COLO668 (cell line): ENCODE measurements around the gene ACP4.
"Not testable (repeated sequence)": the region's sequence is repeated elsewhere in the genome, so short reads cannot be mapped to it uniquely, and the experiment has no call there.

Experiments used
- DNase-seq: peaks from one replicate; lab custom pipeline; 2025; ENCODE audit not compliant: unreplicated experiment; lab: John Stamatoyannopoulos, UW

ACP4 gene, protein sequence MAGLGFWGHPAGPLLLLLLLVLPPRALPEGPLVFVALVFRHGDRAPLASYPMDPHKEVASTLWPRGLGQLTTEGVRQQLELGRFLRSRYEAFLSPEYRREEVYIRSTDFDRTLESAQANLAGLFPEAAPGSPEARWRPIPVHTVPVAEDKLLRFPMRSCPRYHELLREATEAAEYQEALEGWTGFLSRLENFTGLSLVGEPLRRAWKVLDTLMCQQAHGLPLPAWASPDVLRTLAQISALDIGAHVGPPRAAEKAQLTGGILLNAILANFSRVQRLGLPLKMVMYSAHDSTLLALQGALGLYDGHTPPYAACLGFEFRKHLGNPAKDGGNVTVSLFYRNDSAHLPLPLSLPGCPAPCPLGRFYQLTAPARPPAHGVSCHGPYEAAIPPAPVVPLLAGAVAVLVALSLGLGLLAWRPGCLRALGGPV

DNA sequence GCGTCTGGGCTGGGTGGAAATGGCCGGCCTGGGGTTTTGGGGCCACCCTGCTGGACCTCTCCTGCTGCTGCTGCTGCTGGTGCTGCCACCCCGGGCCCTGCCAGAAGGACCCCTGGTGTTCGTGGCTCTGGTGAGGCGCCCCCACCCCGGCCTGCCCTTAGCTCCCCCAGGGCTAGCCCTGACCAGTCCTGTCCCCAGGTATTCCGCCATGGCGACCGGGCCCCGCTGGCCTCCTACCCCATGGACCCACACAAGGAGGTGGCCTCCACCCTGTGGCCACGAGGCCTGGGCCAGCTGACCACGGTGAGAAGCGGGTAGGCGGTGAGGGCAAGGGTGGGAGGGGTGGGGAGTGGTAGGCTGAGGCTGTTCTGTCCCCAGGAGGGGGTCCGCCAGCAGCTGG, at the start of gene ACP4:
Gene ACP4, plus strand, starts transcription at position 20 of the 400 bp plus-strand sequence. Its CDS starts 0 bp downstream, at position 20.
- DNase-seq = peak; percentile 33

DNA sequence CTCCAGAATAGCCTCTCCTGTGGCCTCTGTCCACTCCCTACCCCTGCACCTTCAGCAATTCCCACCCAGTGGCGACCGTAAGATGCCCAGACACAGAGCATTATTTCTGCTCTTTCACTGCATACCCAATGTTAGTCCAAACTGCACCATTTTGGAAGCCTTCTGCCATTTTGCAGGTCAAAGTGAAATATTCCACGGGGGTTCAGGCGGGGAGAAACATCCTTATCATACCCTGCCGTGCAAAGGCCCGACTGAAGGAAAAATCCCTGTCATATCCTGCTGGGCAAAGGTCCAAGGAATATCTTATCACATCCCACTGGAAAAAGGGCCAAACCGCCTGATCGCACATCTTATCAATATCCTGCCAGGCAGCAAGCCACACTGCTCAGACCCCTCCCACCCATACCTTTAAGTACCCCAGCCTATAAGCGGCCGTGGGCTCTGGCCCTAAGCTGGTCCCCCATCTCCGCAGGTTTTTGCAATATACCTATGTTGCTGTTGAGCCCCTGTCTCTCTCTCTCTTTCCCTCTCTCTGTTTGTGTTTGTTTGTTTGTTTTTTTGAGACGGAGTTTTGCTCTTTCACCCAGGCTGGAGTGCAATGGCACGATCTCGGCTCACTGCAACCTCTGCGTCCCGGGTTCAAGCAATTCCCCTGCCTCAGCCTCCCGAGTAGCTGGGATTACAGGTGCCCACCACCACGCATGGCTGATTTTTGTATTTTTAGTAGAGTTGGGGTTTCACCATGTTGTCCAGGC, 48.9 kb upstream of the ACP4 start:
- no peak for DNase-seq

DNA sequence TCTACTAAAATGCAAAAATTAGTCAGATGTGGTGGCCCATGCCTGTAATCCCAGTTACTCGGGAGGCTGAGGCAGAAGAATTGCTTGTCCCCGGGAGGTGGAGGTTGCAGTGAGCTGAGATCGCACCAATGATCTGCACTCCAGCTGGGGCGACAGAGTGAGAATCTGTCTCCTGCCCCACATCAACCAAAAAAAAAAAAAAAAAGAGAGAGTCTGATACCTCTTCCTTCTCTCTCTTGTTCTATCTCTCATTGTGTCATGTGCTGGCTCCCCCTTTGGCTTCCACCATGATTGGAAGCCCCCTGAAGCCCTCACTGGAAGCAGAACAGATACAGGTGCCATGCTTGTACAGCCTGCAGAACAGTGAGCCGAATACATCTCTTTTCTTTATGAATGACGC, 46.7 kb upstream of the ACP4 start:
- no peak for DNase-seq

DNA sequence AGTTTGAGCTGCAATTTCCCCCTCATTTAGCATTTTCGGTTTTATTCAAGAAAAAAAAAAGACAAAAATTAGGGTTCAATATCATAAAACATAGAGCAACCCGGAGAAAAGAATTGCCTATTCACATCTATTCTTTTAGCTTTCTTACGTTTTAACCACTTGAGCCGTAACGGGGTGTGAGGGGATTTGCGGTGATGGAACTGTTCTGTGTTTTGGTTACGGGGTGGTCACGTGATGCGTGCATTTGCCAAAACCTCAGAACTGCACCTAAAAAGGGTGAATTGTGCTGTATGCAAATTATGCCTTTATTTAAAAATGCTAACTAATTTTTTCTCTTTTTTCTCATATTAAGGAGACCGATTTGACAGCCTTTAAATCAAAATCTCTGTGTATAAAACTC, 45.0 kb upstream of the ACP4 start:
- no peak for DNase-seq

DNA sequence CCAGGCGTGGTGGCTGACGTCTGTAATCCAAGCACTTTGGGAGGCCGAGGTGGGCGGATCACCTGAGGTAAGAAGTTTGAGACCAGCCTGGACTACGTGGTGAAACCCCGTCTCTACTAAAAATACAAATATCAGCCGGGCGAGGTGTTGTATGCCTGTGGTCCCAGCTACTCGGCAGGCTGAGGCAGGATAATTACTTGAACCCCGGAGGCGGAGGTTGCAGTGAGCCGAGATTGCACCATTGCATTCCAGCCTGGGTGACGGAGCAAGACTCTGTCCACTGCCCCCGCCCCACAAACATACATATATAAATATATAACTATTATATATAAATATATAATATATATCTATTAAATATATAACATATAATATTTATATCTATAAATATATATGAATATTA, 43.1 kb upstream of the ACP4 start:
- DNase-seq = not testable (repeated sequence)

DNA sequence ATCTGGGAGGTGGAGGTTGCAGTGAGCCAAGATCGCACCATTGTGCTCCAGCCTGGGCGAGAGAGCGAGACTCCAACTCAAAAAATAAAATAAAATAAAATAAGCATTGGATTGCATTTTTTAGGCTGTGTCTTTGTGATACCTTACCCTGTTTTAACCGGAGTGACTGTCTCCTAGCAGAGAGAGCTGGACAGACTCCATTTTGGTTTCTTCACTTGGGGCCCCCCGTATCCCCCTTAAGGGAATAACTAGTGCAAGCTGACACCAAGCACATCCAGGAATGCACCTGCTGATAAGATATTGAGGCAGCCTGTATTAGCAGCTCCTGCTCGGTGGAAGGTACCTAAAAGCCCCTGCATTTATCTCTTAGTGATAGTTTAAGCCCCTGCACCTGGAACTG, 40.7 kb upstream of the ACP4 start:
- DNase-seq = no peak

DNA sequence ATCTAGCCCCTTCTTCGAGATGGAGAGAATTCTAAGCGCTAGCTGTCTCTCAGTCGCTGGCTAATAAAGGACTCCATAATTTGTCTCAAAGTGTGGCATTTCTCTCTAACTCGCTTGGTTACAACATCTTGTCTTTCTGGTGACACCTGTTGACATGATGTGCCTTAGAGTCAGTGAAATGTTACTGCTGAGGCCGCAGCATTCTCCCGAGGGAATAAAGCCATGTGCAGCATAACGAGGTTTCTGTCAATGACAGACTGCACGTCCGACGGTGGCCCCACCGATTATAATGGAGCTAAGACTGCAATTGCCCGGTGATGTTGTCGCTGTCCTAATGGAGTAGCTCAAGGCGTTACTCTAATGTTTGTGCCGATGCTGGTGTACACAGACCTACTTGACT, 40.2 kb upstream of the ACP4 start:
- DNase-seq = no peak

DNA sequence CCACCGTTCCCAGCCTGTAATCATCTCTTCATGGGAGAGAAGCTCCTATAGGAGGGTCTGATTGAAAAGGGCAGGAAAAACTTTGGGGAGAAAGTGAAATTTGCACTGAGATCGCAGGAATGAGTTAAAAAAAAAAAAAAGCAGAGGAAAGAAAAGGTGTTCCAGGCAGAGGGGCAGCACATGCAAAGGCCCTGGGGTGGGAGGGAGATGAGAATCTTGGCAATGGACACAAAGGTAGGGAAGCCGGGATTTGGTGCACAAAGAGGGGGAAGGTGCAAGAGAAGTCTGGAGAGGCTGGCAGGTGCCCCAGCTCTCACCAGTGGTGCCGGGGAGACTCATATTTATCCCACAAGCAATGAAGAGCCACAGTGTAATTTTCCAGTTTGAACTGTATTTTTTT, 36.3 kb upstream of the ACP4 start:
- DNase-seq = no peak

DNA sequence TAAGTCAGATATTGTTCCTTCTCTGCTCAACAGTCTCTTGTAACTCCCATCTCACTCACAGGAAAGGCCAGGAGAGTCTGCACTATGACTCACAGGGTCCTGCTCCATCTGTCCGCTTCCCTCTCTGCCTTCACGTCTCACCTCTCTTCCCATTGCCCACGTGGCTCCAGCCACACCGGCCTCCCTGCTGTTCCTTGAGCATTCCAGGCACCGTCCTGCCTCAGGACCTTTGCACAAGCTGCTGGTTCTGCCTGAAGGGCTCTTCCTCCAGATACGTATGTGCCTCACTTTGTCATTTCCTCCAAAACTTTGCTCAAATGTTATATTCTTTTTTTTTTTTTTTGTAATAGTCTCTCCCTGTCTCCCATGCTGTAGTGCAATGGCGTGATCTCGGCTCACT, 34.0 kb upstream of the ACP4 start:
- not testable (repeated sequence) for DNase-seq

DNA sequence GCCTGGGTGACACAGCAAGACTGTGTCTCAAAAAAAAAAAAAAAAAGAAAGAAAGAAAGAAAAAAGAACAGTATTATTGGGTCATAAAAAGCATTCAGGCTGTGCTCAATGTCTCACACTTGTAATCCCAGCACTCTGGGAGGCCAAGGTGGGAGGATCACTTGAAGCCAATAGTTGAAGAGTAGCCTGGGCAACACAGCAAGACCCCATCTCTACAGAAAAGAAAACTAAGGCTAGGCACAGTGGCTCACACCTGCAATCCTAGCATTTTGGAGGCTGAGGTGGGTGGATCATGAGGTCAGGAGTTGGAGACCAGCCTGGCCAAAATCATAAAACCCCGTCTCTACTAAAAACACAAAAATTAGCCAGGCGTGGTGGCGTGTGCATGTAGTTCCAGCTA, 32.6 kb upstream of the ACP4 start:
- not testable (repeated sequence) for DNase-seq

DNA sequence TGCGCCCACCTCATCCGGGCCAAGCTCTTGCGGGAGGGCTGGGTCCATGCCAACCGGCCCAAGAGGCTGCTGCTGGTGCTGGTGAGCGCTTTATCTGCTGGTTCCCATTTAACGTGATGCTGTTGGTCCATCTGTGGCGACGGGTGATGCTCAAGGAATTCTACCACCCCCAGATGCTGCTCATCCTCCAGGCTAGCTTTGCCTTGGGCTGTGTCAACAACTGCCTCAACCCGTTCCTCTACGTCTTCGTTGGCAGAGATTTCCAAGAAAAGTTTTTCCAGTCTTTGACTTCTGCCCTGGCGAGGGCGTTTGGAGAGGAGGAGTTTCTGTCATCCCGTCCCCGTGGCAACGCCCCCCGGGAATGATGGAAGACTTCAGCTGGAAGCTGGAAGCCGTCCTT, 31.1 kb upstream of the ACP4 start:
- DNase-seq = not testable (repeated sequence)

DNA sequence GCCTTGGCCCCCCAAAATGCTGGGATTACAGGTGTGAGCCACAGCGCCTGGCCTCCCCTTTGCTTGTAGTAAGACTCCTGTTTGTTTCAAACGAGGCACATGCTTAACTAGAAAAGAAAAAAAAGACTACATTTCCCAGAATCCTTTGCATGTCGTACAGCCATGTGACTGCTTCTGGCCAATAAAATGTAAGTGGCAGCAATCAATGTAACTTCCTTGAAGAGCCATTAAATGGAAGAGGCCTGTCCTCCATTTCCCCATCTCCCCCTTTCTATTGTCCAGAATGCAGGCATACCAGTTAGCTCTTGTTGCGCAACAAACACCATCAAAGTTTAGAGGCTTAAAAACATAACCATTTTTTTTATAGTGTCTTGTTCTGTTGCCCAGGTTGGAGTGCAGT, 30.3 kb upstream of the ACP4 start:
- DNase-seq = no peak

DNA sequence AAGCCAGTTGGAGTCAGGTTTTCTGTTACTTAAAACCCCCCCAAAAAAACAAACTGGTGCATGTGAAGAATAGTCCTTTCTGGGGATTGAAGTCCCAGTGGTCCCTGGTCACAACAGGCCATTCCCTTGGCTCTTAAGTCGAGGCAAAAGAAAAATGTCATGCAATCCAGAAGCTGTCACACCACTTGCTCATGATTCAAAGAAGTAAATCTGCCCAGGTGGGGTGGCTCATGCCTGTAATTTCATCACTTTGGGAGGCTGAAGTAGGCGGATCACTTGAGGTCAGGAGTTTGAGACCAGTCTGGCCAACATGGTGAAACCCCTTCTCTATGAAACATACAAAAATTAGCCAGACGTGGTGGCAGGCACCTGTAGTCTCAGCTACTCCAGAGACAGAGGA, 28.7 kb upstream of the ACP4 start:
- not testable (repeated sequence) for DNase-seq

DNA sequence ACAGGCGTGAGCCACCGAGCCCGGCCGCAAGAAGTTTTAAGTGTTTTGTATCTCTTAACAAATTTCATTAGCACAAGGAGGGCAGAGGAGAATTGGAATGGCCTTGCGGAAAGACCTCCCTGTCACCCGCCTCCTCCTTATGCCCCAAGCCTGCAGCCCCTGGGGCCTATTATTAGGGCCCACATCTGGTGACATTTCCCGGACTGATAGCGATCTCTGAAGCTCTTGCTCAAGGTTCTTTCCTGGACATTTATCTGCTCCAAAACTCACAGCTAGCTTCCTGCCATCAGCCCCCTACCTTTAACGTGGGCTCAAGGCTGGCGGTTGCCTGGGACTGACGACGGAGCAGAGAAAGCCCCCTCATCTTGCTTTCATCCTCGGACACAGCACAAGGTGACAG, 26.7 kb upstream of the ACP4 start:
- DNase-seq = not testable (repeated sequence)

DNA sequence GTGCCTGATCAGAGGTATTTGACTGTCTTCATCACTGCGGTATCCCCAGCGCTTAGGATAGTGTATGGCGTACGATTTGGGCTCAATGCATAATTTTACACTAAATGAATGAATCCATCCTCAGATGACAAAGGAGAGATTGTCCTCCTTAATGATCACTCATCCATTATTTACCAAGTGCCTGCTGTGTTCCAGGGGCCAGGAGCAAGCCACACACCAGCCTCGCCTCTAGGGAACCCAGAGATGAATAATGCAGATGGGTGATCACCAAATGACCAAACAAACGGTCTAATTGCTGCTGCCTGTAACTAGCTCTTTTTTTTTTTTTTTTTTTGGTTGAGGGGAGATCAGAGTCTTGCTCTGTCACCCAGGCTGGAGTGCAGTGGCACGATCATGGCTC, 25.8 kb upstream of the ACP4 start:
- no peak for DNase-seq

DNA sequence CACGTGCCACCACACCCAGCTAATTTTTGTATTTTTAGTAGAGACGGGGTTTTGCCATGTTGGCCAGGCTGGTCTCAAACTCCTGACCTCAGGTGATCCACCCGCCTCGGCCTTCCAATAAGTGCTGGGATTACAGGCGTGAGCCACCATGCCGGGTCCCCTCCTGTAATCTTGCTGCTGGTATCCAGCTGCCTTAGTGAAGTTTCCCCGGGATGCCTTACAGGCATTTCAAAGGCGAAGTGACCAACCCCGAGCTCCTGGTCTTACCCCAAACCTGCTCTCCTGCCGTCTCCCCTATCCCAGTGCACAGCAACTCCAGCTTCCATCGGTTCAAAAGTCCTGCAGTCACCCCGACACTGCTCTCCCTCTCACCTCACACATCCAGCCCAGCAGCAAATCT, 23.5 kb upstream of the ACP4 start:
- not testable (repeated sequence) for DNase-seq

DNA sequence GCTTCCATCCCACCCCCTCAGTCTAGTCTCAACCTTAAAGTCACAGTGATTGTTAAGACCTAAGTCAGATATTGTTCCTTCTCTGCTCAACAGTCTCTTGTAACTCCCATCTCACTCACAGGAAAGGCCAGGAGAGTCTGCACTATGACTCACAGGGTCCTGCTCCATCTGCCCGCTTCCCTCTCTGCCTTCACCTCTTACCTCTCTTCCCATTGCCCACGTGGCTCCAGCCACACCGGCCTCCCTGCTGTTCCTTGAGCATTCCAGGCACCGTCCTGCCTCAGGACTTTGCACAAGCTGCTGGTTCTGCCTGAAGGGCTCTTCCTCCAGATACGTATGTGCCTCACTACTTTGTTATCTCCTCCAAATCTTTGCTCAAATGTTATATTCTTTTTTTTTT, 23.0 kb upstream of the ACP4 start:
- DNase-seq = not testable (repeated sequence)

DNA sequence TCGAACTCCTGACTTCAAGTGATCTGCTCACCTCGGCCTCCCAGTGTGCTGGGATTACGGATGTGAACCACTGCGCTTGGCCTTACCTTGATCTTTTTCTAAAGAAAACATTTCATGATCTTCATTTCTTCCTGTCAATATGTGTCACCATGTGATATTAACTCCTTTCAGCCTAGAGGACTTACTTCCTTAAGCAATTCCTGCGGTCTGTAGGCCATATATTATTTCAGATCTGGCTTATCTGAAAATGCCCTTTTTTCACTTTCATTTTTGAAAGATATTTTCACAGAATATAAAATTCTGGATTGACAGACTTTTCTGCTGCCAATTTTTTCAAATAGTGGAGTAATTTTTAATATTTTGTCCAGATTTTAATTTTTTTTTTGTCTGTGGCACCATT, 21.9 kb upstream of the ACP4 start:
- no peak for DNase-seq

DNA sequence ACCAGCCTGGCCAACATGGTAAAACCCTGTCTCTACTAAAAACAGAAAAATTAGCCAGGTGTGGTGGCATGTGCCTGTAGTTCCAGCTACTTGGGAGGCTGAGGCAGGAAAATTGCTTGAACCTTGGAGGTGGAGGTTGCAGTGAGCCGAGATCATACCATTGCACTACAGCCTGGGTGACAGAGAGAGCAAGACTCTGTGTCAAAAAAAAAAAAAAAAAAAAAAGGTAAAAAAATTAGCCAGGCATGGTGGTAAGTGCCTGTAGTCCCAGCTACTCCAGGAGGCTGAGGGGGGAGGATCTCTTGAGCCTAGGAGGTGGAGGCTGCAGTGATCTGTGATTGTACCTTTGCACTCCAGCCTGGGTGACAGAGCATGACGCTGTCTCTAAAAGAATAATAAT, 20.1 kb upstream of the ACP4 start, which contains the start of gene GPR32:
Gene GPR32, plus strand, starts transcription at position 301 of the 400 bp plus-strand sequence. CDS start 137 bp downstream, outside the sequence.
- not testable (repeated sequence) for DNase-seq

DNA sequence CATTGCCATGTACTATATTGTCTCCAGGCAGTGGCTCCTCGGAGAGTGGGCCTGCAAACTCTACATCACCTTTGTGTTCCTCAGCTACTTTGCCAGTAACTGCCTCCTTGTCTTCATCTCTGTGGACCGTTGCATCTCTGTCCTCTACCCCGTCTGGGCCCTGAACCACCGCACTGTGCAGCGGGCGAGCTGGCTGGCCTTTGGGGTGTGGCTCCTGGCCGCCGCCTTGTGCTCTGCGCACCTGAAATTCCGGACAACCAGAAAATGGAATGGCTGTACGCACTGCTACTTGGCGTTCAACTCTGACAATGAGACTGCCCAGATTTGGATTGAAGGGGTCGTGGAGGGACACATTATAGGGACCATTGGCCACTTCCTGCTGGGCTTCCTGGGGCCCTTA, 19.3 kb upstream of the ACP4 start:
- no peak for DNase-seq

DNA sequence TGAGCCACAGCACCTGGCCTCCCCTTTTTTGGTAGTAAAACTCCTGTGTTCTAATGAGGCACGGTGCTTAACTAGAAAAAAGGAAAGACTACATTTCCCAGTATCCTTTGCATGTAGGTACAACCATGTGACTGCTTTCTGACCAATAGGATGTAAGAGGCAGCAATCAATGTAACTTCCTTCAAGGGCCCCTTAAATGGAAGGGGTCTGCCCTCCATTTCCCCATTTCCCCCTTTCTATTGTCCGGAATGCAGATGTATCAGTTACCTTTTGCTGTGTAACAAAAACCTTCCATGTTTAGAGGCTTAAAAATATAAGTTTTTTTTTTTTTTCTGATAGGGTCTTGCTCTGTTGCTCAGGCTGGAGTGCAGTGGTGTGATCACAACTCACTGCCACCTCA, 17.7 kb upstream of the ACP4 start:
- DNase-seq = no peak

DNA sequence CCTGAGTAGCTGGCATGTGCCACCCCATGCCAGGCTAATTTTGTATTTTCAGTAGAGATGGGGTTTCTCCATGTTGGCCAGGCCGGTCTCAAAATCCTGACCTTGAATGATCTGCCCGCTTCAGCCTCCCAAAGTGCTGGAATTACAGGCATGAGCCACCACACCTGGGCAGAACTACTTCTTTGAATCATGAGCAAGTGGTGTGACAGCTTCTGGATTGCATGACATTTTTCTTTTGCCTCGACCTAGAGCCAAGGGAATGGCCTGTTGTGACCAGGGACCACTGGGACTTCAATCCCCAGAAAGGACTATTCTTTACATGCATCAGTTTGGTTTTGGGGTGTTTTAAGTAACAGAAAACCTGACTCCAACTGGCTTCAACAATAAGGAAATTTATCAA, 17.3 kb upstream of the ACP4 start:
- not testable (repeated sequence) for DNase-seq
